ENCODE results near the gene ZNF860. TPM values are rescaled to one million over a fixed set of nuclear protein-coding genes. Genes with fewer than 3 reads are reported as not detected.
A peak's percentile ranks its signal among the peaks of the same experiment; 100 is the strongest.

The ZNF860 gene
- total RNA-seq, 6 experiments from 2014 or later, result 0.14 to 0.33 (median 0.17) TPM

DNA sequence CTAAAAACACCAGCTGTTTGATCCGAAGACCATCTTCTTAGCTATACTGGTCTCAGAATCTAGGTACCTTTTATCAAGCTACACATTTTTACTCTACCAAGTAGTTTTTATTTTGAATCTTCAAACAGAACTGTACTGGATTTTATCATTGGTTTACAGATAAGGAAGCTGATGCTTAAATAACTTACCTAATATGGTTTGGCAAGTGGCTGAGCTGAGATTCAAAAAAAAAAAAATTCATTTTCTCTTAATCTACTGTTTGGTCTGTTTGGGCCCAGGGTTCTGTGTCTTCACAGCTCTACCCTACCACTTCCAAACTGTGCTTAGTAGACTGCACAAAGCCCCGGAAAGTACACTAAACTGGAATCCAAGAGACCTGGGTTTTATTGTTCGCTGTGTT is 35.7 kb downstream of the ZNF860 start:
- no peaks in the 10 kb centered on the region for H3K36me3 Mint-ChIP-seq (ENCODE audit: low read depth)
- H3K9me3 Mint-ChIP-seq, result no peaks in the 10 kb centered on the region
- H3K27me3 Mint-ChIP-seq (ENCODE audit: insufficient read depth), result peaks cover 4% of the 10 kb centered on the region; the same call in 1 of the 2 replicates
- H3K4me3 Mint-ChIP-seq, result no peak overlapping the region
- DNase-seq, result no peak
- H3K4me1 Mint-ChIP-seq (ENCODE audit: low read depth), result peaks cover 7% of the 10 kb centered on the region; the same call in 1 of the 2 replicates
- no peak overlapping the region for H3K27ac Mint-ChIP-seq
- TF ChIP-seq, protein P1, sequence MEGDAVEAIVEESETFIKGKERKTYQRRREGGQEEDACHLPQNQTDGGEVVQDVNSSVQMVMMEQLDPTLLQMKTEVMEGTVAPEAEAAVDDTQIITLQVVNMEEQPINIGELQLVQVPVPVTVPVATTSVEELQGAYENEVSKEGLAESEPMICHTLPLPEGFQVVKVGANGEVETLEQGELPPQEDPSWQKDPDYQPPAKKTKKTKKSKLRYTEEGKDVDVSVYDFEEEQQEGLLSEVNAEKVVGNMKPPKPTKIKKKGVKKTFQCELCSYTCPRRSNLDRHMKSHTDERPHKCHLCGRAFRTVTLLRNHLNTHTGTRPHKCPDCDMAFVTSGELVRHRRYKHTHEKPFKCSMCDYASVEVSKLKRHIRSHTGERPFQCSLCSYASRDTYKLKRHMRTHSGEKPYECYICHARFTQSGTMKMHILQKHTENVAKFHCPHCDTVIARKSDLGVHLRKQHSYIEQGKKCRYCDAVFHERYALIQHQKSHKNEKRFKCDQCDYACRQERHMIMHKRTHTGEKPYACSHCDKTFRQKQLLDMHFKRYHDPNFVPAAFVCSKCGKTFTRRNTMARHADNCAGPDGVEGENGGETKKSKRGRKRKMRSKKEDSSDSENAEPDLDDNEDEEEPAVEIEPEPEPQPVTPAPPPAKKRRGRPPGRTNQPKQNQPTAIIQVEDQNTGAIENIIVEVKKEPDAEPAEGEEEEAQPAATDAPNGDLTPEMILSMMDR (IDR thresholded peaks at IDR 0.05), result no peak

DNA sequence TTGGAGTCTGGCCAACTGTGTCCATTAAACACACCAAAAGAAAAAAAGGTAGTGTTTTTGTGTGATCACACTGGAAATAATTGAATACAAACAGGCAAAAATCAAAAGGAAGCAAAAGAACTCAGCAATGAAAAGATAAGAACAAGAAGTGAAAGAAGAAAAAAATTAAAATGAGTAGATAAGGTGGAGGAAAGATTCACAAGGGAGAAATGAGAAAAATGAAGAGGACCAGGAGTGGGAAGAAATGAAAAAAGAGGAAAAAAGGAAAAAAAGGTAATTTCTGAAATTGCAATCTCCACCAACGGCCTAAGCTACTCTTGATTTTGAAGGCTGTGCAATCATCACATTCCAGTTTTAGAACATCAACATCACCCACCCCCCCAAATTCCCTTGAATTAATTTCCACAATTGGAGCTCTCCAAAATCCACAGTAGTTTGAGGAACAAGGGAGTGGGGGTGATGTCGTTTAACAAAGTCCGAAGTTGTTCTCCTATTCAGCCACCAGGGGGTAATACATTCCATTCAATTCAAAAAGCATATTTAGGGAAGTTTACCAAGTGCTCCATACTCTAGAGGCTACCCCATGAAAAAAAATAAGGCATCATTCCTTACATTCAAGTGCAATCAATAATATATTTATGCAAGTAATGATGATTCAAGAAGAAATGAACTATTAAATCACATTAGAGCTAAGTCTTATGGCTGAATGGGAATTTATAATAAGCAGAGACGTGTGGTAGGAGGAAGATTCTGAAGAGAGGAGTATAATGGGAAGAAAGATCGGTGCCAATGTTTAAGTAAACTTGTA is 37.4 kb downstream of the ZNF860 start:
- Mint-ChIP-seq H3K4me3 (no peak overlapping the region), H3K36me3 (ENCODE audit: low read depth) (no peaks in the 10 kb centered on the region), H3K27me3 (ENCODE audit: insufficient read depth) (peaks cover 5% of the 10 kb centered on the region), H3K9me3 (no peaks in the 10 kb centered on the region), H3K4me1 (ENCODE audit: low read depth) (peaks cover 7% of the 10 kb centered on the region; the same call in 1 of the 2 replicates), H3K27ac (no peak overlapping the region)
- TF ChIP-seq, protein P1 (IDR thresholded peaks at IDR 0.05), result peak; percentile 87
- DNase-seq, result peak; percentile 29

DNA sequence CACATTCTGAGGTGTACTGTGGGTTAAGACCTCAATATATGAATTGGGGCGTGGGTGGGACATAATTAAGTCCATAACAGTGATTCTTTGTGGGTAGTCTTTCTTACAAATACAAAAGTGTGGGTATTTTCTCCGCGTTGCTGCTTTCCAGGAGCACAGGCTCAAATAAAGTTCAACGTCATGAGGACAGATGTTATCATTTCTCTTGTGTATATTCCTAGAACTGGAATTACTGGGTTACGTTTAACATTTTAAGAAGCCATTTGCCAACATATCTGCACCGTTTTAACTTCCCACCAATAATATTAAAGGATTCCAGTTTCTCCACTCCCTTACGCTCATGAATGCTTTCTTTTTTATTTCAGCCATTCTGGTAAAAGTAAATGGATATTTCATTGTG is 39.6 kb downstream of the ZNF860 start:
- Mint-ChIP-seq H3K36me3 (ENCODE audit: low read depth) (no peaks in the 10 kb centered on the region), H3K27me3 (ENCODE audit: insufficient read depth) (peaks cover 7% of the 10 kb centered on the region), H3K9me3 (no peaks in the 10 kb centered on the region), H3K4me3 (no peak overlapping the region), H3K4me1 (ENCODE audit: low read depth) (peaks cover 7% of the 10 kb centered on the region; the same call in 1 of the 2 replicates), H3K27ac (no peak overlapping the region)
- no peak for DNase-seq
- TF ChIP-seq, protein P1 (IDR thresholded peaks at IDR 0.05), result no peak

DNA sequence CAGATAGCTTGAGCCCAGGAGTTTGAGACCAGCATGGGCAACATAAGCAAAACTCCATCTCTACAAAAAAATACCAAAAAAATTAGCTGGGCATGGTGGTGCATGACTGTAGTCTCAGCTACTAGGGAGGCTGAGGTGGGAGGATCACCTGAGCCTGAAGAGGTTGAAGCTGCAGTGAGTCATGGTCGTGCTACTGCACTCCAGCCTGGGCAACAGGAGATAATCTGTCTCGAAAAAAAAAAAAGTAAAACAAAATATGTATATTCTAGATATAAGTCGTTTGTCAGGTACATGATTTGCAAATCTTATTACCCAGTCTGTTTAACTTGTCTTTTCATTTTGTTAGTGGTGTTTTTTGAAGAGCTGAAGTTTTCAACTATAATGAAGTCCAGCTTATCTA is 40.2 kb downstream of the ZNF860 start:
- no peak overlapping the region for H3K27ac Mint-ChIP-seq
- DNase-seq, result no peak
- H3K9me3 Mint-ChIP-seq, result no peaks in the 10 kb centered on the region
- H3K4me1 Mint-ChIP-seq (ENCODE audit: low read depth), result peaks cover 7% of the 10 kb centered on the region; the same call in 1 of the 2 replicates
- H3K27me3 Mint-ChIP-seq (ENCODE audit: insufficient read depth), result peaks cover 7% of the 10 kb centered on the region
- no peaks in the 10 kb centered on the region for H3K36me3 Mint-ChIP-seq (ENCODE audit: low read depth)
- TF ChIP-seq, protein P1 (IDR thresholded peaks at IDR 0.05), result no peak
- H3K4me3 Mint-ChIP-seq, result no peak overlapping the region

DNA sequence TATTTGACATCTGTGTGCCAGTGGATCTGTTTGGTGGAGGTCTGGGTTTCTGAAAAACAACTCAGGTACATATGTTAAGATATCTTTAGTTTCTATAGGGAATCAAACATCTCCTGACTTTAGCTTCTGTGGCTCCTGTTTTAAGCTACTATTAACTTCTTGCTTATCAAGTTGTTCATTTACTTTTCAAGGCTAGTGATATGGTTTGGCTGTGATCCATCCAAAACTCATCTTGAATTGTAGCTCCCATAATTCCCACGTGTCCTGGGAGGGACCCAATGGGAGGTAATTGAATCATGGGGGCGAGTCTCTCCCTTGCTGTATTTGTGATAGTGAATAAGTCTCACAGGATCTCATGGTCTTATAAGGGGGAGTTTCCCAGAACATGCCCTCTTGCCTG is 41.4 kb downstream of the ZNF860 start:
- H3K36me3 Mint-ChIP-seq (ENCODE audit: low read depth), result no peaks in the 10 kb centered on the region
- no peak for DNase-seq
- H3K27ac Mint-ChIP-seq, result no peak overlapping the region

More for the DNA sequence above, 41.4 kb downstream of the ZNF860 start:
- TF ChIP-seq, protein P1 (IDR thresholded peaks at IDR 0.05), result no peak
- Mint-ChIP-seq H3K4me1 (ENCODE audit: low read depth) (peaks cover 7% of the 10 kb centered on the region; the same call in 1 of the 2 replicates), H3K9me3 (no peaks in the 10 kb centered on the region), H3K4me3 (no peak overlapping the region), H3K27me3 (ENCODE audit: insufficient read depth) (peaks cover 10% of the 10 kb centered on the region)
